Mucosa of rectum (tissue), 2 donors: ENCODE results near the gene RUSC2.

Source experiments
- H3K27ac ChIP-seq, 2 donors: one replicate each; pipeline ENCODE4 v1.7.0; 2013; ENCODE audit warnings: inconsistent platforms in 2 of 2, low read depth in 2 of 2, low read length in 2 of 2
- H3K27me3 ChIP-seq, 2 donors: one replicate each; pipeline ENCODE4 v1.7.0; 2013; ENCODE audit warnings: low read length in 2 of 2; ENCODE audit not compliant: control insufficient read depth in 2 of 2, insufficient read depth in 2 of 2
- H3K36me3 ChIP-seq, 2 donors: one replicate each; pipeline ENCODE4 v1.7.0; 2013; ENCODE audit warnings: low read length in 2 of 2; ENCODE audit not compliant: control insufficient read depth in 2 of 2, insufficient read depth in 2 of 2
- H3K4me1 ChIP-seq, 2 donors: one replicate each; pipeline ENCODE4 v1.7.0; 2013; ENCODE audit warnings: low read length in 2 of 2, mild to moderate bottlenecking in 1 of 2; ENCODE audit not compliant: control insufficient read depth in 2 of 2, insufficient read depth in 2 of 2
- H3K4me3 ChIP-seq, 2 donors: one replicate each; pipeline ENCODE4 v1.7.0; 2013; ENCODE audit warnings: low read length in 2 of 2
- H3K9ac ChIP-seq, 2 donors: one replicate each; pipeline ENCODE4 v1.7.0; 2013; ENCODE audit warnings: low read length in 2 of 2, low read depth in 1 of 2, mild to moderate bottlenecking in 1 of 2
- H3K9me3 ChIP-seq, 2 donors: one replicate each; pipeline ENCODE4 v1.7.0; 2013; ENCODE audit warnings: low read length in 2 of 2; ENCODE audit not compliant: control insufficient read depth in 2 of 2
- donor health status: healthy.
- donor health status: Normal muscosa, but diverticular disease.

RUSC2 gene

GRCh38 chr9:35489313-35490154, at the start of gene RUSC2:
TSS of gene RUSC2 (plus strand) at chr9:35490111. CDS start at chr9:35546522, 56,411 bp downstream.
- H3K9ac ChIP-seq, result peak within 1 kb of the TSS; percentile 75 to 78
- H3K4me1 ChIP-seq, result peaks cover 0 to 2% of the 10 kb centered on the region in 2 donors

GRCh38 chr9:35446012-35446411, 43.9 kb upstream of the RUSC2 start:
- H3K4me3 ChIP-seq, result no peak overlapping the region
- no peaks in the 10 kb centered on the region for H3K36me3 ChIP-seq
- H3K27me3 ChIP-seq, result no peaks in the 10 kb centered on the region
- no peak overlapping the region for H3K9ac ChIP-seq
- no peaks in the 10 kb centered on the region for H3K9me3 ChIP-seq
- no peak overlapping the region for H3K27ac ChIP-seq
- no peaks in the 10 kb centered on the region for H3K4me1 ChIP-seq

More at GRCh38 chr9:35489313-35490154, at the start of gene RUSC2:
- Histone ChIP-seq H3K27ac (peak within 1 kb of the TSS; percentile 75 to 79), H3K27me3 (no peaks in the 10 kb centered on the region), H3K36me3 (no peaks in the 10 kb centered on the region), H3K9me3 (no peaks in the 10 kb centered on the region), H3K4me3 (peak within 1 kb of the TSS; percentile 73 to 80)

GRCh38 chr9:35448496-35448895, 41.4 kb upstream of the RUSC2 start:
- Histone ChIP-seq H3K4me1 (no peaks in the 10 kb centered on the region), H3K9ac (no peak overlapping the region), H3K4me3 (no peak overlapping the region), H3K27me3 (no peaks in the 10 kb centered on the region), H3K9me3 (no peaks in the 10 kb centered on the region), H3K27ac (no peak overlapping the region), H3K36me3 (no peaks in the 10 kb centered on the region)

- Histone ChIP-seq H3K27me3 (no peaks in the 10 kb centered on the region), H3K4me1 (no peaks in the 10 kb centered on the region), H3K9ac (no peak overlapping the region), H3K4me3 (no peak overlapping the region), H3K27ac (no peak overlapping the region), H3K9me3 (no peaks in the 10 kb centered on the region), H3K36me3 (no peaks in the 10 kb centered on the region)
Observed at GRCh38 chr9:35452481-35452880, 37.4 kb upstream of the RUSC2 start.

GRCh38 chr9:35453786-35454185, 36.1 kb upstream of the RUSC2 start:
- H3K9ac ChIP-seq, result no peak overlapping the region

GRCh38 chr9:35464141-35465025, 25.5 kb upstream of the RUSC2 start:
- no peak overlapping the region for H3K4me3 ChIP-seq

More at GRCh38 chr9:35453786-35454185, 36.1 kb upstream of the RUSC2 start:
- Histone ChIP-seq H3K4me1 (no peaks in the 10 kb centered on the region), H3K9me3 (no peaks in the 10 kb centered on the region), H3K36me3 (no peaks in the 10 kb centered on the region), H3K27me3 (no peaks in the 10 kb centered on the region), H3K4me3 (no peak overlapping the region), H3K27ac (no peak overlapping the region)

GRCh38 chr9:35470340-35470739, 19.6 kb upstream of the RUSC2 start:
- H3K36me3 ChIP-seq, result no peaks in the 10 kb centered on the region
- no peak overlapping the region for H3K9ac ChIP-seq
- no peaks in the 10 kb centered on the region for H3K9me3 ChIP-seq
- H3K4me1 ChIP-seq, result no peaks in the 10 kb centered on the region
- no peak overlapping the region for H3K27ac ChIP-seq
- H3K4me3 ChIP-seq, result no peak overlapping the region
- peaks cover 0 to under 1% of the 10 kb centered on the region in 2 donors for H3K27me3 ChIP-seq

More at GRCh38 chr9:35464141-35465025, 25.5 kb upstream of the RUSC2 start:
- H3K36me3 ChIP-seq, result no peaks in the 10 kb centered on the region
- H3K9ac ChIP-seq, result no peak overlapping the region
- H3K4me1 ChIP-seq, result no peaks in the 10 kb centered on the region
- H3K9me3 ChIP-seq, result peaks cover 0 to 9% of the 10 kb centered on the region in 2 donors
- H3K27me3 ChIP-seq, result no peaks in the 10 kb centered on the region
- H3K27ac ChIP-seq, result no peak overlapping the region

- no peak overlapping the region for H3K27ac ChIP-seq
- H3K4me1 ChIP-seq, result no peaks in the 10 kb centered on the region
- H3K27me3 ChIP-seq, result peaks cover 0 to 3% of the 10 kb centered on the region in 2 donors
- H3K9ac ChIP-seq, result no peak overlapping the region
- no peaks in the 10 kb centered on the region for H3K36me3 ChIP-seq
- H3K4me3 ChIP-seq, result no peak overlapping the region
- no peaks in the 10 kb centered on the region for H3K9me3 ChIP-seq
Observed at GRCh38 chr9:35470894-35471293, 19.0 kb upstream of the RUSC2 start.

- Histone ChIP-seq H3K4me1 (no peaks in the 10 kb centered on the region), H3K9ac (no peak overlapping the region), H3K4me3 (no peak overlapping the region), H3K9me3 (no peaks in the 10 kb centered on the region), H3K27ac (no peak overlapping the region), H3K36me3 (no peaks in the 10 kb centered on the region), H3K27me3 (peaks cover 0 to 3% of the 10 kb centered on the region in 2 donors)
Observed at GRCh38 chr9:35476596-35476995, 13.3 kb upstream of the RUSC2 start.
